Smooth muscle cell of trachea (primary cell): Measurements from ENCODE around the gene PCAT7. TPM values are rescaled to one million over a fixed set of nuclear protein-coding genes. Genes with fewer than 3 reads are reported as not detected.

ENCODE experiments used
- total RNA-seq: library from RNA; depleted of rRNA; stranded (reverse); fragments of >200 nt; gene quantifications from 2 replicates; pipeline ENCODE4 v1.2.1, GENCODE V29; 2014

Gene PCAT7
- 0.17 TPM in 1 of 2 replicates, not detected in the other for total RNA-seq

DNA sequence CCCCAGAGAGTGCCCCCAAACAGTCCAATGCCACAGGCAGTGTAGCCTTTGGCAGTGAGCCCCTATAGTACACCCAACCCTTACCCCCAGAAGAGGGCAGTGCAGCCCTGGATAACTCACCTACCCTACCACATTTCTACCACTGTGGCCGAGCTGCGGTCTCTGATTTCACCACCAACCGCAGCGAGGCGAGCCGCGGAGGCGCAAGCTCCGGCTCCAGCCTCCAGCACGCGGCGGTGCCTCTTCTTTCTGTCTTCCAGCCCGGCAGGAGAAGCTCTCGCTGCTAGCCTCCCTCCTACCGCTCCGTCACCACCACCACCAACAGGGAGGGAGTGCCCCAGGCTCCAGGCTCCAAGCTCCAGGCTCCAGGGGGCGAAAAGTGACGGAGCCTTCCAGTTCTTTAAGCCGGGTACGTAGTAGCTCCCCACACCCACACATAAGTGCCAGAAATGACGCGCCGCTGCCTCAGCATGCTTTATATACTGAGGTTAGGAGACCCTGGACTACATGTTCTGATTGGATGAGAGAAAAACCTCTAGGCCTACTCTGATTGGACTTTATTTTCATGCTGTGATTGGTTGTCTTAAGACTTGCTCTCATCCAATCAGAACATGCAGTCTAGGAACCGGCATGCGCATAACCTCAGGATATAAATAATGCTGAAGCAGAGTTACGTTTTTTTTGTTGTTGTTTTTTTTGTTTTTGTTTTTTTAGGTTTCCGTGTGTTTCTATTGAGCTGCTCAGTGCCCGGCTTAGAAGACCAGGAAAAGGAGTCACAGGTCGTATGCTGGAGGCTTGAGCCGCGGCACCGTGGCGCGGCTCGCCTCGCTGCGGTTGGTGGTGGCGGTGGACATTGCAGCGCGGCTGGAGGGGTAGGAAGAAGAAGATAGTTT lies at the start of gene PCAT7:
TSS of gene PCAT7 (plus strand) at position 645 of the 893 bp plus-strand sequence.

DNA sequence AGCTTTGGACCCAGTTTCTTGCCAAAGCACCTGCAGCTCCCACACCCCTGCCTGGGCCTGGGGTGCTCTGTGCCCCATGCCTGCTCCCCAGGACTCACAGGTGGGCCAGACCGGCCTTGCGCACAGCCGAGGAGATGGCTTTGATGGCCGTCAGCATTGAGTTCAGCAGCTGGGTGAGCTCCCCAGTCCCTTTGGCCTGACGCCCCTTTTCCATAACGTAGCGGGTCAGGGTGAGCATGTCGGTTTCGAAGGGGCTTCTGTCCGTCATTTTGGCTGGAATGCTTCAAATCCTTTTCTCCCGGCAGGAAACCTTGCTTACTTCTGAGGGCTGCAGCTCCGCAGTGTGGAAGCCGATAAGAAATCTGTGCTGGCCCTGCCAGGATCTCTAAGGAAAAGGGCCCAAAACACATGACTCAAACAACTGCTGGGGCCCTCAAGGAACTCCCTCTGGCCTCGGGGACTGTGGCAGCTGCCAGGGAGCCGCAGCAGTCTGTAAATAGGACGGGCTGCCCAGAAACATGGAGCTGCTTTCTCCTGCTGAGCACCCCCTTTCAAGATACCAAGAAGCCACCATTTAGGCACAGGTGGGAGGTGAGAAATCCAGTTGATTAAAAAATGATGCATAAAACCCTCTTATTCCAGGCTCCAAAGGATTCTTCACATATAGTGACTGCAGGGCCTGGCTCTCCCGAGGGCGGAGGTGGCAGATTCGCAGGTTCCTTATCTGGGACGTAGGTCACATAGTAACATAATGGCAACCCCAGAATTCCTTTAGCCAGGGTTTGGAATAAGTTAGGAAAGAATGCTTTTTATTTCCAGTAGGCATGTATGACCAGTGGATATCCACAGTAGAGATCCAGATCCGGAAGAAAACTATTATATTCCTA lies 38.8 kb downstream of the PCAT7 start, which contains the start of gene FBP2:
TSS of gene FBP2 (minus strand) at position 366 of the 887 bp plus-strand sequence. CDS start at position 268, 98 bp downstream.

Other genes starting within 250 kb of the PCAT7 start
- not detected in 2 replicates for gene NUTM2F, start 226.4 kb upstream of the PCAT7 start, total RNA-seq
- not detected in 2 replicates for gene FBP2, start 38.7 kb downstream of the PCAT7 start, total RNA-seq
- gene FBP1, start 84.4 kb downstream of the PCAT7 start, total RNA-seq: not detected in 2 replicates
- gene AOPEP, start 171.6 kb downstream of the PCAT7 start, total RNA-seq: 37.7 and 47.8 TPM in 2 replicates